Upper lobe of right lung (tissue), 1 donor: ENCODE data around the gene SLC1A7. TPM values are rescaled to one million over a fixed set of nuclear protein-coding genes. Genes with fewer than 3 reads are reported as not detected.

Source experiments
- ATAC-seq: fragments of 200-7000 bp; cut with Tn5 transposase; one replicate; pipeline ENCODE4 v1.9.1; 2020; ENCODE audit warnings: mild to moderate bottlenecking, moderate library complexity
- DNase-seq: peaks from one replicate; pipeline ENCODE4 v3.0.0-alpha.2; 2020
- H3K27ac ChIP-seq: fragments of 200-600 bp; one replicate; pipeline ENCODE4 v1.8.0; 2022
- H3K27me3 ChIP-seq: fragments of 200-600 bp; one replicate; pipeline ENCODE4 v1.8.0; 2022; ENCODE audit warnings: mild to moderate bottlenecking
- H3K36me3 ChIP-seq: fragments of 200-600 bp; one replicate; pipeline ENCODE4 v1.8.0; 2022
- H3K4me1 ChIP-seq: fragments of 200-600 bp; one replicate; pipeline ENCODE4 v1.8.0; 2022
- H3K4me3 ChIP-seq: fragments of 200-600 bp; one replicate; pipeline ENCODE4 v1.8.0; 2022; ENCODE audit warnings: mild to moderate bottlenecking
- H3K9me3 ChIP-seq: fragments of 200-600 bp; one replicate; pipeline ENCODE4 v1.8.0; 2022
- CTCF ChIP-seq: fragments of 200-600 bp; IDR thresholded peaks from one replicate; pipeline ENCODE4 v1.8.0; 2022; ENCODE audit warnings: antibody characterized with exemption
- intact Hi-C: fragments of 100-400 bp; cut with DNase I; formaldehyde crosslinking; loops from one replicate; pipeline ENCODE4 v1.11.0; 2022
- total RNA-seq: library from RNA; stranded (reverse); fragmentation: NEBNext Ultra II Directional; extraction: Animal tissue kit (Norgen Biotek cat#: 25700); gene quantifications from one replicate; pipeline ENCODE4 v1.2.1, GENCODE V29; 2021
- donor health status: DM: no; HTN: yes; CAD: no; lungs with severe emphysema.

Gene SLC1A7
- total RNA-seq, 1 donor from 2014 or later, result 0.26 TPM

GRCh38 chr1:53166366-53166765 is 23.9 kb upstream of the SLC1A7 start:
- Histone ChIP-seq H3K27ac (no peak overlapping the region), H3K4me3 (no peak overlapping the region), H3K9me3 (no peaks in the 10 kb centered on the region), H3K27me3 (no peaks in the 10 kb centered on the region), H3K36me3 (no peaks in the 10 kb centered on the region), H3K4me1 (no peaks in the 10 kb centered on the region)
- DNase-seq (no peak), ATAC-seq (no peak)
- TF ChIP-seq CTCF, result no peak
- intact Hi-C loops, result no loop called here

- intact Hi-C loops, result no loop called here
These were observed 23.0 kb upstream of the SLC1A7 start for GRCh38 chr1:53165408-53165961.

GRCh38 chr1:53163291-53163768 is 20.9 kb upstream of the SLC1A7 start:
- intact Hi-C loops, result no loop called here
- no peak for ATAC-seq

More at GRCh38 chr1:53165408-53165961, 23.0 kb upstream of the SLC1A7 start:
- no peak overlapping the region for H3K4me3 ChIP-seq
- no peak for DNase-seq
- H3K4me1 ChIP-seq, result no peaks in the 10 kb centered on the region
- H3K36me3 ChIP-seq, result no peaks in the 10 kb centered on the region
- no peak for ATAC-seq
- H3K27me3 ChIP-seq, result no peaks in the 10 kb centered on the region
- no peak for TF ChIP-seq CTCF
- H3K9me3 ChIP-seq, result no peaks in the 10 kb centered on the region
- no peak overlapping the region for H3K27ac ChIP-seq

GRCh38 chr1:53162621-53163020 is 20.2 kb upstream of the SLC1A7 start:
- Histone ChIP-seq H3K4me1 (no peaks in the 10 kb centered on the region), H3K4me3 (no peak overlapping the region), H3K9me3 (no peaks in the 10 kb centered on the region), H3K27me3 (no peaks in the 10 kb centered on the region), H3K27ac (no peak overlapping the region), H3K36me3 (no peaks in the 10 kb centered on the region)
- no peak for DNase-seq
- TF ChIP-seq CTCF, result no peak
- intact Hi-C loops, result no loop called here
- no peak for ATAC-seq

More at GRCh38 chr1:53163291-53163768, 20.9 kb upstream of the SLC1A7 start:
- Histone ChIP-seq H3K4me3 (no peak overlapping the region), H3K27ac (no peak overlapping the region), H3K9me3 (no peaks in the 10 kb centered on the region), H3K36me3 (no peaks in the 10 kb centered on the region), H3K27me3 (no peaks in the 10 kb centered on the region), H3K4me1 (no peaks in the 10 kb centered on the region)
- no peak for TF ChIP-seq CTCF
- no peak for DNase-seq

GRCh38 chr1:53160924-53161378 is 18.5 kb upstream of the SLC1A7 start:
- H3K9me3 ChIP-seq, result no peaks in the 10 kb centered on the region
- intact Hi-C loops, result no loop called here
- TF ChIP-seq CTCF, result no peak
- H3K27ac ChIP-seq, result no peak overlapping the region
- H3K36me3 ChIP-seq, result no peaks in the 10 kb centered on the region
- ATAC-seq (no peak), DNase-seq (no peak)
- no peaks in the 10 kb centered on the region for H3K27me3 ChIP-seq
- no peaks in the 10 kb centered on the region for H3K4me1 ChIP-seq
- no peak overlapping the region for H3K4me3 ChIP-seq

- no peak overlapping the region for H3K4me3 ChIP-seq
- no peak overlapping the region for H3K27ac ChIP-seq
- H3K9me3 ChIP-seq, result no peaks in the 10 kb centered on the region
- H3K27me3 ChIP-seq, result no peaks in the 10 kb centered on the region
- H3K4me1 ChIP-seq, result no peaks in the 10 kb centered on the region
- ATAC-seq (no peak), DNase-seq (no peak)
- H3K36me3 ChIP-seq, result no peaks in the 10 kb centered on the region
- intact Hi-C loops, result no loop called here
- TF ChIP-seq CTCF, result no peak
These were observed 16.5 kb upstream of the SLC1A7 start for GRCh38 chr1:53158900-53159299.
